Renal cortical epithelial cell (primary cell): ENCODE data around the gene SDK1. TPM values are rescaled to one million over a fixed set of nuclear protein-coding genes. Genes with fewer than 3 reads are reported as not detected.
A peak's percentile ranks its signal among the peaks of the same experiment; 100 is the strongest.

ENCODE experiments used
- DNase-seq: peaks from one replicate; pipeline ENCODE4 v3.0.0-alpha.2; 2011; ENCODE audit warnings: low read depth
- total RNA-seq: library from RNA; depleted of rRNA; stranded (reverse); fragments of >200 nt; gene quantifications from 2 replicates; pipeline ENCODE4 v1.2.3, GENCODE V29; 2014

The SDK1 gene
- total RNA-seq, 1 donor from 2014 or later = 30.9 TPM

DNA sequence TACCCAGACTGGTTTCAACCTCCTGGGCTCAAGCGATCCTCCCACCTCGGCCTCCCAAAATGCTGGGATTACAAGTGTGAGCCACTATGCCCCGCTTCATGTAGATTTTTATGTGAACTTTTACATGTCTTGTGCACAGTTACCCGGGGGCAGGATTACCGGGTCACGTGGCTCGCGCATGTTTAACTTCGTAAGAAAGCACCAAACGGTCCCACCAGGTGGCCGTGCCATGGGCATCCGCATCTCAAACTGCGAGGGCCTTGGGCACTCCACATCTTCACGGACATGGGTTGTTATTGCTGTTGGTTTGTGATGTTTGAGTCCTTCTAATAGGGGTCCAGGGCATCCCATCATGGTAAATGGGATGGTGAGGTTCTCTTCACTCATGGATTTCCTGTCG, 744.4 kb downstream of the SDK1 start:
- no peak for DNase-seq

DNA sequence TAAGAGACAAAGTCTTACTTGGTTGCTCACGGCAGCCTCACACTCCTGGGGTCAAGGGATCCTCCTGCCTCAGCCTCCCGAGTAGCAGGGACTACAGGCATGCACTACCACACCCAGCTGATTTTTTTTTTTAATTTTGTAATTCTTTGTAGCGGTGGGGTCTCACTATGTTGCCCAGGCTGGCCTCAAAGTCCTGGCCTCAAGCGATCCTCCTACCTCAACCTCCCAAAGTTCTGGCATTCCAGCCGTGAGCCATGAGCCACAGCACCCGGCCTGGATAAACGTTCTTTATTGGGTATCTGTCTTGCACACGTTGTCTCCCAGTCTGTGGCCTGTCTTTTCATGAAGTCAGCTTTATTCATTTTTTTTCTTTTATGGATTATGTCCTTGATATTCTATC, 744.9 kb downstream of the SDK1 start:
- DNase-seq = no peak

DNA sequence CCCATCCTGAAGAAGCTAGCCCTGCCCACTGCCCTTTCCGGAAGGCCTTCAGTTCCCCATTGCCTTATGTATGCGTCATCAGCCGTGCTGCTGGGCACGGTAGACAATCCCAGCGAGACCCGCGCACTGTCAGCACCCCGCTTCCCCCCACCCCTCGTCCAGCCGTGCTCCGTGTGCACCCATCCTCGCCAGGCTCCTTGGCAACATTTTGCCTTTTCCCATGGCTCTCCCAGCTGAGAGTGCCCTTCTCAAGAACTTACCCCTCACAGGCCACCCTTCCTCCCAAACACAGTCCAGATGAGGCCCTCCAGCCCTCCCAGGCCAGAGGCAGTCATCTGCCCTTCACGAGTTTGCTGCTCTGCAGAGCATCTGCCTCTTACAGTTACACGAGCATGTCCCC, 747.3 kb downstream of the SDK1 start:
- DNase-seq = no peak

DNA sequence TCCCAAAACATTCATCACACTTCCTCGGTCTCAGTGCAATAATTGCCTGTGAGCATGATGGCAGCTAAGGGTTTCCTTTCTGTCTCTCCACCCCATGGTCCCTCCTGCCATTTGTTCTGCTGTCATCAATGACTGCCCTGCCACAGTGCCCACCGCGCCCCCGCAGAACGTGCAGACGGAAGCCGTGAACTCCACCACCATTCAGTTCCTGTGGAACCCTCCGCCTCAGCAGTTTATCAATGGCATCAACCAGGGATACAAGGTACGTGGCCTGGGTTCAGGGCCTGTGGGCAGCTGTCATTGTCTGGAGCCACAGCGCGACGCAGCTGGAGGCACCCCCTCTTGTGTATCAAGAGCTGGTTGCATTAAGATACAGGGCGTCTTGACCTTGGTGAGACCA, 748.1 kb downstream of the SDK1 start:
- no peak for DNase-seq

DNA sequence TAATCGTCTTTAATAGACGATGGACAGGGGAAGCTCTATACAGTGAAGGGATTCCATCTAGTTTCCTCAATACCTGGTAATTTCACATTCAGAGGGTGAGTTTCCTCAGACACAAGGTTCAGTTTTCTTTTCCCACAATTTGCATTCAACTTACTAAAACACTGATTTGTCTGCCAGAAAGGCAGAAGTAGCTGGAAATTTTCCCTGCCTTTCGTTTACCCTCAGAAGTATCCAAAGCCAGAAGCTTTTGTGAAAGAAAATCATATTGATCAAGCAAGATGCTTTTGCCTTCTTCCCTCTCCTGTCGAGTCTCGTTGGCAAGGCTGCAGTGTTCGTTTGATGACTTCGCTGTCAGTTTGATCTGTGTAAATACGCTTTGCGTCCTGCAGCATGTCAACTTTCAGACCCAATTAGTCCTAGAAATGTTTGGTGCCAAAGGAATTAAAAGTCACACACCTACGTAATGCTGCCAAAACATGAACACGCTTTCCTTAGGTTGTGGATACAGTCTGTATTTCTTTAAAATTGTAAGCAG, 749.1 kb downstream of the SDK1 start:
- DNase-seq = no peak

DNA sequence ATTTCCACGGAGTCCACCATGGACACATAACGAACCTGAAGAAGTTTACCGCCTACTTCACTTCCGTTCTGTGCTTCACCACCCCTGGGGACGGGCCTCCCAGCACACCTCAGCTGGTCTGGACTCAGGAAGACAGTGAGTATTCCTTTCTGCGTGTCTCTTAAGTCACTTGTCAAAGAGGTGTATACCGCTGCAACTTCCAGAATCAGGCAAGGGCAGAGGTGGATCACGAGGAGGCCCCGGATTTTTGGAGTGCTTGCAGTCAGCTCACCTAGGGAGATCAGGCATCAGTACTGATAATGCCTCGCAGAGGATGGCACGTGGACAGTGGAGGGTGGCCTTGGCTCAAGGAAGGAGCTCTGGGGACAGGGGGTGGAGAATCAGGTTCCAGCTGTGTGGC, 750.6 kb downstream of the SDK1 start:
- no peak for DNase-seq

DNA sequence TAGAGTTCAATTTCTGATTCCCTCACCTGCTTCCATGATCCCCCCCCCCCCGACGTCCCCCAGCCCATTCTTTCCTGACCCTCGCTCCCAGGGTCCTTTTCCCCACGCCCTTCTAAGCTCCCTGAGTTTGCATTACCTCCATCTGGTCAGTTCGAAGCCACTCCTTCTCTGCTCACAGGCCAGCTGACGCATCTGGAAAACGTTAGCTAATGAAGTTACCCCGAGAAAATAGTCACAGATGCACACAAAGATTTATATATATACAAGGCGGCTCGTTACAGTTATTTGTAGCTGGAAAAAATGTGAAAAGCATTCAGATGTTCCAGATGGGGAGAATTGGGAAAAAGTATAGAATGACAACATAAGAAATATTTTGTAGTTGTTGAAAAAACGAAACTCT, 751.1 kb downstream of the SDK1 start:
- no peak for DNase-seq

DNA sequence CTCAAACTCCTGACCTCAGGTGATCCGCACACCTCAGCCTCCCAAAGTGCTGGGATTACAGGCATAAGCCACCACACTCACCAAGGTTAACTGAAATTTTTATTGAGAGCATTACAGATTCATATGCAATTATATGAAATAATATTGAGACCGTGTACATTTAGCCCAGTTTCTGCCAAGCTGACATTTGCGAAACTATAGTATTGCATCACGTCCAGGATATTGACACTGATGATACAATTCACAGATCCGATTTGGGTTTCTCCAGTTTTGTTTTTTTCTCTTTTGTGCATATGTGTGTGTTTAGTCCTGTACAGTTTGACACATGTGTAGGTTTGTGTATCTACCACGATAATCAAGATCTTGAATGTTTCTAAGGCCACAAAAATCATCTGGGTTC, 753.1 kb downstream of the SDK1 start:
- DNase-seq = no peak

DNA sequence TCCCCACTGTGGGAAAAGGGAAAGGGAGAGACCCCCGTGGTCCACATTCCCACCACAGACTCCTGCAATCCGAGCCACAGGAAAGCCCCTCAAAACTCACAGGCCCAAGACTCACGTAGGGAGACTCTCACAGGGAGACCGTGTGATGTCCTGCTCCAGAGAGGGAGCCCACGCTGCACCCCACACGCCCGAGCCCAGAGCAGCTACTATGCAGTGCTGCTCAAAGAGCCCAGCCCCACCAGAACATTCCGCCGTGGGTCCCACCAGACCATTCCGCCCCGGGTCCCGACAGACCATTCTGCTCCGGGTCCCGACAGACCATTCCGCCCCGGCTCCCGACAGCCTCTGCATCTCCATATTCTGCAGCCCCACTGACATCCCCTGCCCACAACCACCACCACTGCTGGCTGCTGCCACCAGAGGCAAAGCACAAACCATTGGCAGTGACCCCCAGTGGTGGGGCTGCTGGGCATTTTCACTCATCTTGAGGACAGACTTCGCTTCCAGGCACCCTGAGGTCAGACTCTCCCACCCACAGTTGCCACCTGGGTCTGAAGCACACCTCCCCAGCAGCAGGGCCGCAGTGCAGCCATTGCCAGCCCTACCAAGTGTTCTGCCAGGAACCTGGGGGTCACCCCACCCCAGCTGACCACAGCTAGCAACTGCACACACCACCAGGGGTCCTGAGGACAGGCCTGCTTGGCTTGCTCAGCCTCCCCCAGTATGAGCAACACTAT, 755.7 kb downstream of the SDK1 start:
- DNase-seq = no peak

DNA sequence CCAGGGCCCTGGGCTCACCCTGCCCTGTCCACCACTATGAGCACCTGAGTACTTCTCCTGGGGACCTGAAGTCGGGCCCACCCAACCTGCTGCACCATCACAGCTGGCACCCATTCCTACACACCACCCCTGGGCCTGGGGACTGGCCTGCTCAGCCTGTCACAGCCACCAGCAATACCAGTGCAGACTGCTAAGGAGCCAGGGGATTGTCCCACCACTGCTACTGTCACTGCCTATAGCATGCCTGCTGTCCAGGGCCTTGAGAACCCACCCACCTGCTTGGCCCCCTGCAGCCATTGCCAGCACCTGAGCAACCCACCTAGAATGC, 756.2 kb downstream of the SDK1 start:
- no peak for DNase-seq

DNA sequence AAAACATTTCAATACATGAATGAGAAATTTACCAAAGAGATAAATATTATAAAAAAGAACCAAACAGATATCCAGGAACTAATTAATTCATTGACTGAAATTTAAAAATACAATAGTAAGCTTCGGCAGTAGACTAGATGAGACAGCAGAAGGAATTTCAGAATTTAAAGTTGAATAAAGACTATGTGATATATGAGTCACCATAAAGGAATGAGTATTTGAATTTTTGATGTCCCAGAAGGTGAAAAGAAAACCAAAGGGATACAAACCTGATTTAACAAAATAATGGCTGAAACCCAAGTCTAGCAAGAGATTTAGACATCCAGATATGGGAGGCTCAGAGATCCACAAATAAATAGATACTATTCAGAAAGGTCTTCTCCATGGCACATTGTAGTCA, 757.1 kb downstream of the SDK1 start:
- no peak for DNase-seq

DNA sequence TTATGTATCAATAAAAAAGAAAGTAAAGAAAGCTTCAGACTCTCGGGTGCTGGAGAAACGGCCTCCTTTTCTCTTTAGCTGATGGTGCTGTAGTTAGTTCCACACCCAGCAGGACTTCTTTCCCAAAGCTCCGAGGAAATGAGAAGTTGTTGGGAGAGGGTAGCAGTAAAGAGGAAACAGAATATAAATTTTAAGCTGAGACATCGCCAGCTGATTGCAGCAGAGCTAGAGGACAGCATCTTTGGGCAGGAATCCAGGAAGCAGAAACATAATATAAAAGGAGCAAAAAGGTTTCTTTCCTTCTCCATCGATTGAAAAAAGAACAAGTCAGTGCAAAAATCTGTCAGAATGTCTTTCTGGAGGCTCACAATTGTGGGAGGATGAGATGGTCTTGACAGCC, 764.1 kb downstream of the SDK1 start:
- DNase-seq = no peak

DNA sequence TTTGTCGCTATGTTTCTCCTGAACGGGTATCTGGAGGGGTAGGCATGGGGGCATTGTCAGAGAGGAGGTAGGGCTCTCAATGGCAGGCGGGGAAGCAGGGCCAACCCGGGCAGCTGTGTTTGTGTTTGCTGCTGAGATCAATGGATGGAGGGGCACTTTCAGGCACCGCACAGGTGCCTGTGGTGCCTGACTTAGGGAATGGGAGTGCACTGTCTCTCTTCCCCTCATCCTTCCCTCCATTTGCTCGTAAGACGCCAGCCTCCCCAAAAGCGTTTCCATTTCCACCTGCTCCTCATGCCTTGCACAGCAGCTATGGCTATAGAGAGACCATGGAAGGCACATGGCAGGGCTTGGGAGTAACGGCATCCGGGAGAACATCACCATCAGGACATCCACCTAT, 765.2 kb downstream of the SDK1 start:
- DNase-seq = no peak

DNA sequence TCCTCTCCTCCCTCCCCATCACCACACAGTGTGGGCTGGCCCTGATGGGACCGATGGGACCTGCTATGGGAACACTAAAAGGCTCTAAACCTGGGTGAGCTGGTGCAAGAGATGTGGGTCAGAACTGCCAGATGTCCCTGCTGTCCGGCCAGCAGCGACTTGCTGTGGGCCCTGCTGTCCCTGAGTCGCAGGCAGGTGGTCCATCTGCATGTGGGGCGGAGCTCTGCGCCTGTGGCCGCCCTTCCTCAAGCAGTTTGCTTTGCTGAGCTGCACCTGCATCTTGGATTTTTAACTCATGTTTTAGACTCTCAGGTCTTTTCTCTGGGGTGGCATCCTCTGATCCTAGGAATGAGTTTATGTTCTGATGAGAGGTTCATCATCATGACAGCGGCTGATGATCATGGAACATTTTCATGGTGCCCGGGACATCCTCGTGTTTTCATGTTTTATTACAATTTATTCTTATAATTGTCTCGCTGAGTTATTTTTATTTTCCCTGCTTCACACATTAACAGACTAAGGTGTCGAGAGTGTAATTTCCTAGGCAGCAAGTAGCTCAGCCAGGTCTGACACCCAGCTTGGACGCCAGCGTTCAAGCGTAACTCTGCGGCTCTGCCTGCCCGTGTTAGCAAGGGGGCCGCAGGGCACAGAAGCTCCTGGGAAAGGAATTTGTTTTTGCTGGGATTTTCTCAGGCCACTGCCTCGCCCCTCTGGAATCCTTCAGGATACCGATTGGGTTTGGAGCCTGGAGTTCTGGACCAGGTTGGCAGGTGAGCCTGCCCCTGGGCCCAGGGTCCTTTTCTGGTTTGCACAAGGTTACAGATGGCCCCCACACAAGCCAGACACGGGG, 765.8 kb downstream of the SDK1 start:
- peak; percentile 45 for DNase-seq

DNA sequence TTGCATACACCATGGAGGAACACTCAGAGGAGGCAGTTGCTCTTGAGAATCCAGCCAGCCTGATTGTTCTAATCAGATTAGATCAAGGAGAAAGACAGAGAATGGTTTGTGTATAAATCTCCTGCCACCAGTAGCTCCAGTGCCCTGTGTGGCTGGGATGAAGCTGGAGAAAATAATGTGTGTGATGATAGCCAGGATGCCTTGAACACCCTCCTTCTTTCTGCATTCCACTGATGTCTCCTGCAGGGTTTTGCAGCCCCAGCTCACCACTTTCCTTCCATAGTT, 766.4 kb downstream of the SDK1 start:
- no peak for DNase-seq

DNA sequence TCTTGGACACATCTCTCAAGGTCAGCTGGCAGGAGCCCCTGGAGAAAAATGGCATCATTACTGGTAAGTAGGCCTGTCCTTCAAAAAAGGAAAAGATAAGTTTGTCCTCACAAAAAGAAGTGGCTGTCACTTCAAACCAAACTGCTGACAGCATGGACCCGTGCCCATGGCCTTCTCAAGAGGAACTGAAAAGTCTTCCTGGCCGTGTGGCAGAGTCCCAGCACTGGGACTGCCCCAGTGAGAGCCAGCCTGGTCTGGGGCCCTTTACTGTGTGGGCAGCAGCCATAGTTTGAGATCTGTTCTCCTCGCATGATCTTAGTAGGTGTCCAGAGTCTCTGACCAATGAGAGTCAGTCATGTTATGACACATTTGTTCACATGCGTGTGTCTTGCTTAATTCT, 766.8 kb downstream of the SDK1 start:
- DNase-seq = no peak

DNA sequence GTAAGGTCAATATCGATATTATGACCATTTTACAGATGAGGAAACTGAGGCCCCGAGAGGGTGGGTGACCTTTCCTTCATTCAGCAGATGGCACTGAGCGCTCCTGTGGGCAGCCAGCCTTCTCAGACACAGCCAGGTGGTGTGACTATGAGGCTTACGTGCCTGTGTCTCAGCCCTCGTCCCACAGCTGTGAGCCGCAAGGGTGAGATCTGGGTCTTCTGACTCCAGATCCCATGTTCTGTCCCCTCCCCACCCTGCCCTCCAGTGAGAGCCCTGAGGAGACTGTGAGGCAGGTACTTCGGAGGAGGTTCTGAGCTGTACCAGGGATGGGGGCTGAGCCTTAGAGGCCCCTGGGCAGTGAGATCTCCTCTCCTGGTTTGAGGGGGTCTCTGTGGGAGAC, 767.2 kb downstream of the SDK1 start:
- DNase-seq = no peak

DNA sequence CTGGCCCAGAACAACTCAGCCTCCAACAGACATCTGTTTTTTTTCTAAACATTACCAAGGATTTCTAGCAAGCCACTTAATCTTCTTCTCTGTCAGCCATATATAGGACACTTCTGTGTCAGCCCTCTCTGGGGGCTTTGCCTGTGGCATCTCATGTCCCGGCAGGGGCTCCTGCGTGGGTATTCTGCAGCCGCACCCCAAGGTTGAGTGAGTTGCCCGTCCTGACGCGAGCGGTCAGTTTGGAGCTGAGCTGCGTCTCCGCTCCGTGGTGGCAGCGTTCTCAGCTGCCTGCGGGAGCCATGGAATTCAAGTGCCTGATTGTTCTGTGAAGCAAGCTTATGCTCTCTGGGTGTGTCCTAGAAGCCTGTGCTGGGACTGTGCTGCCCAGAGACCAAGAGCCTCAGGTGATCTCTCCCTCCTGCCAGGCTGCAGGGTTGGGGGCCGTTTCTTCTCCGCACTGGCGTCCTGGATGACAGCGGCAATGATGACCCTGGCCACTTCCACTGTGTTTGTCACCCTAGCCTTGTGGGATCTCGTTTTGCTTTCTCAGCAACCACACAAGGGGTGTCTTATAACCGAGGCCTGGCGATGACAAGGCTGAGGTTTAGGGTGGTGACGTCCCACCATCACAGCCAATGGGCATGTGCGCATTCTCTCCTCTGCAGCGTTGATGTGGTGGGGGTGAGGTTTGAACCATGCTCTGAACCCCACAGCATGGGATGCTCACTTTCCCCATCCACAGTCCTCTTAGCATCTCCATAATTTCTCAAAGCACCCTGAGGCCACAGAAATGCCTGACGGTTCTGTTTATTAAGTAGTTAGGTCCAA, 768.4 kb downstream of the SDK1 start:
- DNase-seq = no peak

DNA sequence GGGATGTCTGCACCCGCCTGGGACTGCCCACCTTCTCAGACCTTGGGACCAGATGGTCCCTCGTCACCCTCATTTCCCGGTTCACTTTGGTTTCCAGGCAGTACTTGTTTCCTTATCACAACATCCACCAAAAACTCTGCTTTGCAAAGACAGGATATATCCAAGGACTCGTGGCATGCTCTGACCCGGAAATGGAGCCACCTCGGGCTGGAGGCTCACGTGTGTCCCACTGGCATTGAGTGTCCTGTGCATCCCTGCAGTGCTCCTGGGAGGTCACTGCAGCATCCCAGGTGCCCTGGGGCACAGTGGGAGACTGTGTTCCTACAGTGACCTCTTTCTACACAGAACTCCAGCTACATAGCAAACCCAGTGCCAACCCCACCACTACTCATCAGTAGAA, 769.2 kb downstream of the SDK1 start:
- no peak for DNase-seq

DNA sequence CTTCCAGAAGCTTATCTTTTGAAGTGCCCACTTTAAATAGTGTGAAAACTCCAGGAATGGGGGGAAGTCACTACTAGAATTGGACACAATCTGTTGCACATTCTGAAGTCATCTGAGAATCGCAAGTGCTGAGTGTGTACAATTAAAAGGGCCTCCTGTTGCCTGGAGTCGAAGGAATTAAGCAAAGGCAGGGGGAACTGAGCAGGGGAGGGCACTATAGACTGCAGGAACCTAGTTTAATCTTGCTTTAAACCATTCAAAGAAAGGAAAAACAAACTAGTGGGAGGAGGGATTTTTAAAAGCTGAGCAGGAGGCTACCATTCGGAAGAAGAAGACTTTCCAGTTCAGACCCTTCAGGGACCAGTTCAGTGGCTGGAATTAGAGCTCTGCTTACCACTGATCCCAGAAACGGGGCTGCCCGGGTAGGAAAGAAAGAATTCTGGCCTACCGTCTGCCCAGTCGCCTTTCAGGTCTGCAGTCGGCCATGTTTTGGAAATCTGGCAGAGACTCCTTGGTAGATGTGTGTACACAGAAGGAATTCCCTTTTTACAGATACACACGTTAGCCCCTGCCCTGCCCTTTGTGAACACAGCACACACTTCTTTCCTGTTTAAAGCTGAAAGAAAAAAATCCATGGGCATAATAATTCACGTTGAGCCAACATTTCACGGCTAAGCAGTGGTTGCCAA, 770.5 kb downstream of the SDK1 start:
- DNase-seq = no peak

DNA sequence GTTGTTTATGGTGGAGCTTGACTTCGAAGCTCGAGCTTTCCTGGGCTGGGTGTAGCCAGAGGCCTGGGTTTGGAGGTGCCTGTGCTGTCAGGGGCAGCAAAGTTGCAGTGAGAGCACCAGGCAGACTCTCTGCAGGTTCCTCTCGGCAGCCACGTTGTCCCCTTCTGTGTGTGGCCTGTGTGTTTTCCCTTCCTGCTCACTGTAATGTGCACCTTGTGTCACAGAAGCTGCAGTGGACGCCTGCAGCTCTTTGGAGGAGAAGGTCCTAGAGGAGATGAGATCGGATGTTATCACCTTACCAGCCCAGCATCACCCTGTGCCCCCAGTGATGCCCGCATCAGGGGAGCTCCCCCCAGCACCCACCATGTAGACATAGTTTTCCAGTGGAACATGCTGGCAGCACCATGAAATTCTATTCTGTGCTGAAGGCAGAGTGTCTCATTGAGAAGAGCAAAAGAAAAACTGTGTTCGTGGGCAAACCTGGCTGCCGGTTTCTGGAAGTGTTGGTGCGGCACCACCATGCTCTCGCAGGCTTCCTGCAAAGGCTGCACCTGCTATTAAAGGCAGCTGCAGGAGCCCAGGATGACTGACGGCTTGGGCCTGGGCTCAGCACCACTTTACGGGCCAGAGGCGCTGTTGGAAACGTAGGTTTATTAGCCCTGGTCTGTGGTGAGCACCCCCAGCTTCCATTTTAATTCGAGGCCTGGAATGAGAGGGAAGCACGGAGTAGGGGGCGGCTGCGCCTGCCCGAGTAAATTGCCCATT, 771.3 kb downstream of the SDK1 start:
- DNase-seq = no peak
